OCI-LY7 (cell line): ENCODE data around the gene TNFRSF9. TPM values are rescaled to one million over a fixed set of nuclear protein-coding genes. Genes with fewer than 3 reads are reported as not detected.

ENCODE experiments used
- BruUV-seq: library from RNA; stranded (reverse); fragments of 400-500 nt; replicated peaks from 2 replicates; lab custom pipeline; 2021; lab: Mats Ljungman, UMichigan
- CTCF ChIA-PET: fragments of 300-600 bp; sonication (Branson Sonifier 250); formaldehyde crosslinking; loops from one replicate; lab custom pipeline; 2022; ENCODE audit warnings: antibody characterized with exemption; ENCODE audit not compliant: unreplicated experiment; lab: Charles Lee
- POLR2A ChIA-PET: fragments of 300-600 bp; sonication (Branson Sonifier 250); formaldehyde crosslinking; loops from one replicate; lab custom pipeline; 2022; ENCODE audit warnings: antibody characterized with exemption; lab: Charles Lee
- DNase-seq: peaks from one replicate; pipeline ENCODE4 v3.0.0-alpha.2; 2015; ENCODE audit warnings: low spot score
- H2AFZ ChIP-seq: fragments of 200-600 bp; sonication (generic), shearing (Covaris generic); 2 replicates; pipeline ENCODE4 v1.6.1; 2014; ENCODE audit warnings: mild to moderate bottlenecking, antibody characterized with exemption, low read length, moderate library complexity
- H3K27ac ChIP-seq: fragments of 200-600 bp; sonication (generic); 2 replicates; pipeline ENCODE4 v1.5.1; 2014; ENCODE audit warnings: mixed run types, low read depth, mild to moderate bottlenecking, moderate library complexity, low read length, inconsistent platforms; ENCODE audit not compliant: poor library complexity, severe bottlenecking
- H3K36me3 ChIP-seq: fragments of 200-600 bp; sonication (generic); 2 replicates; pipeline ENCODE4 v1.6.1; 2014; ENCODE audit warnings: mild to moderate bottlenecking, antibody characterized with exemption, low read length, moderate library complexity, mixed read lengths; ENCODE audit not compliant: insufficient read depth
- H3K4me1 ChIP-seq: fragments of 200-600 bp; sonication (generic); 2 replicates; pipeline ENCODE4 v1.5.1; 2014; ENCODE audit warnings: mild to moderate bottlenecking, low read length; ENCODE audit not compliant: insufficient read depth, poor library complexity, severe bottlenecking
- H3K4me2 ChIP-seq: fragments of 200-600 bp; sonication (generic); 2 replicates; pipeline ENCODE4 v1.6.1; 2014; ENCODE audit warnings: mild to moderate bottlenecking, low read length
- H3K4me3 ChIP-seq: fragments of 200-600 bp; sonication (generic); 2 replicates; pipeline ENCODE4 v1.5.1; 2014; ENCODE audit warnings: mild to moderate bottlenecking, low read depth, low read length; ENCODE audit not compliant: poor library complexity, severe bottlenecking
- H3K79me2 ChIP-seq: fragments of 200-600 bp; sonication (generic); 2 replicates; pipeline ENCODE4 v1.6.1; 2016; ENCODE audit warnings: low read depth, mild to moderate bottlenecking, low read length, moderate library complexity, mixed read lengths; ENCODE audit not compliant: insufficient read depth
- H3K9me2 ChIP-seq: fragments of 200-600 bp; sonication (generic); 2 replicates; pipeline ENCODE4 v1.6.1; 2016; ENCODE audit warnings: mild to moderate bottlenecking, low read length, mixed read lengths; ENCODE audit not compliant: insufficient read depth
- H3K9me3 ChIP-seq: fragments of 200-600 bp; sonication (generic); 2 replicates; pipeline ENCODE4 v1.6.1; 2014; ENCODE audit warnings: mild to moderate bottlenecking, mixed run types, low read length, mixed read lengths
- H4K20me1 ChIP-seq: fragments of 200-600 bp; sonication (generic); 2 replicates; pipeline ENCODE4 v1.6.1; 2014; ENCODE audit warnings: mild to moderate bottlenecking, antibody characterized with exemption, low read length, moderate library complexity, mixed read lengths; ENCODE audit not compliant: insufficient read depth
- CTCF ChIP-seq: fragments of 200-600 bp; sonication (generic); conservative IDR thresholded peaks from 2 replicates; pipeline ENCODE4 v1.5.1; 2014; ENCODE audit warnings: mild to moderate bottlenecking, antibody characterized with exemption, low read length, moderate library complexity, mixed read lengths
- EZH2phosphoT487 ChIP-seq: fragments of 200-600 bp; sonication (generic); IDR thresholded peaks from 2 replicates; pipeline ENCODE4 v1.6.1; 2018; ENCODE audit warnings: low read depth, borderline replicate concordance, mild to moderate bottlenecking, mixed run types, antibody characterized with exemption, low read length, moderate library complexity, mixed read lengths
- intact Hi-C: fragments of 100-400 bp; cut with micrococcal nuclease; formaldehyde crosslinking; loops from one replicate; pipeline ENCODE4 v1.10.0; 2022; ENCODE audit not compliant: unreplicated experiment
- total RNA-seq, 2 experiments: library from RNA; depleted of rRNA in 1 of 2; stranded (reverse); fragments of >200 nt in 1 of 2; shearing (Covaris generic) in 1 of 2; gene quantifications; 2 replicates each; pipeline ENCODE4 v1.2.3, GENCODE V29; 2014 to 2022

The TNFRSF9 gene
- total RNA-seq, 2 experiments from 2014 or later, result not detected

GRCh38 chr1:7899741-7900140, 40.9 kb downstream of the TNFRSF9 start:
- intact Hi-C loops, result no loop called here
- H3K4me2 ChIP-seq, result no peak overlapping the region
- DNase-seq, result no peak
- H3K4me1 ChIP-seq, result no peaks in the 10 kb centered on the region
- no peaks in the 10 kb centered on the region for H3K9me2 ChIP-seq
- no peak overlapping the region for H3K27ac ChIP-seq
- no peaks in the 10 kb centered on the region for H4K20me1 ChIP-seq
- H3K9me3 ChIP-seq, result no peaks in the 10 kb centered on the region
- no peak overlapping the region for H3K4me3 ChIP-seq
- no TSS peak for BruUV-seq
- POLR2A ChIA-PET, result interaction anchor here (0.7 kb wide), 1 partner anchor 71 kb away, joined by 3 read pairs; no protein-coding TSS in a partner anchor
- no peaks in the 10 kb centered on the region for H3K36me3 ChIP-seq
- TF ChIP-seq EZH2phosphoT487 (no peak), CTCF (no peak)
- no peak overlapping the region for H2AFZ ChIP-seq
- CTCF ChIA-PET, result no interaction called here
- no peaks in the 10 kb centered on the region for H3K79me2 ChIP-seq

- BruUV-seq, result no TSS peak
Observed at GRCh38 chr1:7898962-7899361, 41.7 kb downstream of the TNFRSF9 start.

More at GRCh38 chr1:7898962-7899361, 41.7 kb downstream of the TNFRSF9 start:
- H4K20me1 ChIP-seq, result no peaks in the 10 kb centered on the region
- POLR2A ChIA-PET, result no interaction called here
- H3K9me3 ChIP-seq, result no peaks in the 10 kb centered on the region
- CTCF ChIA-PET, result no interaction called here
- no peaks in the 10 kb centered on the region for H3K79me2 ChIP-seq
- intact Hi-C loops, result no loop called here
- H3K4me2 ChIP-seq, result no peak overlapping the region
- DNase-seq, result no peak
- H3K4me3 ChIP-seq, result no peak overlapping the region
- H3K27ac ChIP-seq, result no peak overlapping the region
- TF ChIP-seq EZH2phosphoT487 (no peak), CTCF (no peak)
- no peaks in the 10 kb centered on the region for H3K36me3 ChIP-seq
- no peaks in the 10 kb centered on the region for H3K4me1 ChIP-seq
- H2AFZ ChIP-seq, result no peak overlapping the region
- no peaks in the 10 kb centered on the region for H3K9me2 ChIP-seq
